ENCODE measurements around the gene FAM120A. TPM values are rescaled to one million over a fixed set of nuclear protein-coding genes. Genes with fewer than 3 reads are reported as not detected.
"Not testable (repeated sequence)": the region's sequence is repeated elsewhere in the genome, so short reads cannot be mapped to it uniquely, and the experiment has no call there.

The FAM120A gene
- total RNA-seq: 10 to 100 TPM; 79.6 to 79.7 TPM
- long read RNA-seq, partial matches to known transcripts: 23 of 26 reads
- long read RNA-seq, other reads (novel, unspliced or antisense): 3 of 26 reads

- DNase-seq: peak; percentile 82
- peak; percentile 83 to 86 for ATAC-seq
Observed at GRCh38 chr9:93450945-93451815, at the start of gene FAM120A. FAM120A (plus strand) TSS chr9:93451685; CDS start chr9:93451916, 231 bp downstream.

GRCh38 chr9:93406371-93406770 is 45.1 kb upstream of the FAM120A start:
- DNase-seq: no peak

More at GRCh38 chr9:93450945-93451815, at the start of gene FAM120A:
- intact Hi-C loops (cut with DNase I): loop anchor here (5.0 to 10.0 kb wide), 2 partner anchors 116 to 124 kb away; partner anchors contain the start of gene PHF2 (in 1 of the 2)

GRCh38 chr9:93413530-93413929 is 38.0 kb upstream of the FAM120A start:
- ATAC-seq (no peak), DNase-seq (no peak)
- intact Hi-C loops (cut with DNase I): no loop called here

More at GRCh38 chr9:93406371-93406770, 45.1 kb upstream of the FAM120A start:
- no peak for ATAC-seq
- intact Hi-C loops (cut with DNase I): no loop called here

GRCh38 chr9:93415176-93415690 is 36.3 kb upstream of the FAM120A start:
- intact Hi-C loops (cut with DNase I): no loop called here
- no peak for DNase-seq
- no peak for ATAC-seq

- no peak for DNase-seq
- intact Hi-C loops (cut with DNase I): no loop called here
Observed at GRCh38 chr9:93416530-93417235, 34.8 kb upstream of the FAM120A start.

GRCh38 chr9:93417538-93417937 is 33.9 kb upstream of the FAM120A start:
- intact Hi-C loops (cut with DNase I): no loop called here

More at GRCh38 chr9:93416530-93417235, 34.8 kb upstream of the FAM120A start:
- no peak for ATAC-seq

GRCh38 chr9:93419023-93419422 is 32.5 kb upstream of the FAM120A start:
- DNase-seq: no peak
- intact Hi-C loops (cut with DNase I): no loop called here
- ATAC-seq: no peak

More at GRCh38 chr9:93417538-93417937, 33.9 kb upstream of the FAM120A start:
- DNase-seq (no peak), ATAC-seq (no peak)

- no peak for ATAC-seq
- intact Hi-C loops (cut with DNase I): no loop called here
Observed at GRCh38 chr9:93422977-93423616, 28.4 kb upstream of the FAM120A start.

GRCh38 chr9:93427655-93428379 is 23.7 kb upstream of the FAM120A start:
- intact Hi-C loops (cut with DNase I): no loop called here
- DNase-seq: no peak
- ATAC-seq: peak in 1 of 2 donors; percentile 15

More at GRCh38 chr9:93422977-93423616, 28.4 kb upstream of the FAM120A start:
- DNase-seq: no peak

GRCh38 chr9:93431539-93432105 is 19.9 kb upstream of the FAM120A start:
- ATAC-seq (no peak), DNase-seq (no peak)
- intact Hi-C loops (cut with DNase I): no loop called here

GRCh38 chr9:93432964-93433363 is 18.5 kb upstream of the FAM120A start:
- ATAC-seq: no peak
- DNase-seq: no peak
- intact Hi-C loops (cut with DNase I): no loop called here

GRCh38 chr9:93434056-93434455 is 17.4 kb upstream of the FAM120A start:
- intact Hi-C loops (cut with DNase I): no loop called here
- DNase-seq: no peak
- no peak for ATAC-seq

GRCh38 chr9:93435386-93435785 is 16.1 kb upstream of the FAM120A start:
- intact Hi-C loops (cut with DNase I): no loop called here

GRCh38 chr9:93436218-93436617 is 15.3 kb upstream of the FAM120A start:
- DNase-seq (no peak), ATAC-seq (no peak)
- intact Hi-C loops (cut with DNase I): no loop called here

More at GRCh38 chr9:93435386-93435785, 16.1 kb upstream of the FAM120A start:
- DNase-seq (no peak), ATAC-seq (no peak)

GRCh38 chr9:93436655-93437407 is 14.7 kb upstream of the FAM120A start:
- intact Hi-C loops (cut with DNase I): no loop called here
- ATAC-seq (no peak), DNase-seq (no peak)

GRCh38 chr9:93437996-93438395 is 13.5 kb upstream of the FAM120A start:
- ATAC-seq (no peak), DNase-seq (no peak)
- intact Hi-C loops (cut with DNase I): no loop called here

- intact Hi-C loops (cut with DNase I); DNase-seq; ATAC-seq: not testable (repeated sequence)
Observed at GRCh38 chr9:93439301-93439700, 12.2 kb upstream of the FAM120A start.
